HL-60 (cell line): ENCODE results near the gene IFT80.

Experiments used
- GABPA ChIP-seq: IDR thresholded peaks from 2 replicates; pipeline ENCODE4 v1.6.1; 2012; ENCODE audit warnings: low read depth
- POLR2AphosphoS5 ChIP-seq: IDR thresholded peaks from 2 replicates; pipeline ENCODE4 v1.6.1; 2012; ENCODE audit warnings: low read depth
- SPI1 ChIP-seq: IDR thresholded peaks from 2 replicates; pipeline ENCODE4 v1.6.1; 2012; ENCODE audit warnings: low read depth, mild to moderate bottlenecking, borderline replicate concordance
- TF ChIP-seq, protein P1 (sequence below): IDR thresholded peaks from one replicate; pipeline ENCODE4 v1.5.1; 2011; ENCODE audit warnings: low read length, control low read depth, inconsistent platforms; ENCODE audit not compliant: insufficient read depth
- TF ChIP-seq, protein P2 (sequence below): IDR thresholded peaks from 2 replicates; pipeline ENCODE4 v1.6.1; 2012; ENCODE audit warnings: low read depth; ENCODE audit not compliant: insufficient replicate concordance

DNA sequence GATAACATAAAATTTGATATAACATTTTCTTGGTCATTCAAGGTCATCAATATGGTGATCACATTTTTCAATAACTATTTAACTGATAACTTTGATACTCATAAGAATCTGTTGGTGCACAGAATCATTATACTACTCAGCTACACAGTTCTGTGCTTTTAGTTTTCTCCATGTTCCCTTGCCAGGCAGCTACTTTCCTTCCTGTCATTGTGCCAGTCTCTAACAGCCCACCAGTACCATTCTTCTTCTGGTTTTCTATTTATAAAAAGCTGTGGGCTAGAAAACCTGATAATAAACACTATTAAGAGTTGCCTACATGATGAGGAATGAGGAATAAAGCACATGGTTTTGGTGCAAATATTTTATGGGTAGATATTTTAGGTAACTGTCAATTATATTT is 96.2 kb downstream of the IFT80 start:
- TF ChIP-seq, protein P1, sequence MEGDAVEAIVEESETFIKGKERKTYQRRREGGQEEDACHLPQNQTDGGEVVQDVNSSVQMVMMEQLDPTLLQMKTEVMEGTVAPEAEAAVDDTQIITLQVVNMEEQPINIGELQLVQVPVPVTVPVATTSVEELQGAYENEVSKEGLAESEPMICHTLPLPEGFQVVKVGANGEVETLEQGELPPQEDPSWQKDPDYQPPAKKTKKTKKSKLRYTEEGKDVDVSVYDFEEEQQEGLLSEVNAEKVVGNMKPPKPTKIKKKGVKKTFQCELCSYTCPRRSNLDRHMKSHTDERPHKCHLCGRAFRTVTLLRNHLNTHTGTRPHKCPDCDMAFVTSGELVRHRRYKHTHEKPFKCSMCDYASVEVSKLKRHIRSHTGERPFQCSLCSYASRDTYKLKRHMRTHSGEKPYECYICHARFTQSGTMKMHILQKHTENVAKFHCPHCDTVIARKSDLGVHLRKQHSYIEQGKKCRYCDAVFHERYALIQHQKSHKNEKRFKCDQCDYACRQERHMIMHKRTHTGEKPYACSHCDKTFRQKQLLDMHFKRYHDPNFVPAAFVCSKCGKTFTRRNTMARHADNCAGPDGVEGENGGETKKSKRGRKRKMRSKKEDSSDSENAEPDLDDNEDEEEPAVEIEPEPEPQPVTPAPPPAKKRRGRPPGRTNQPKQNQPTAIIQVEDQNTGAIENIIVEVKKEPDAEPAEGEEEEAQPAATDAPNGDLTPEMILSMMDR, result no peak
- TF ChIP-seq, protein P2, sequence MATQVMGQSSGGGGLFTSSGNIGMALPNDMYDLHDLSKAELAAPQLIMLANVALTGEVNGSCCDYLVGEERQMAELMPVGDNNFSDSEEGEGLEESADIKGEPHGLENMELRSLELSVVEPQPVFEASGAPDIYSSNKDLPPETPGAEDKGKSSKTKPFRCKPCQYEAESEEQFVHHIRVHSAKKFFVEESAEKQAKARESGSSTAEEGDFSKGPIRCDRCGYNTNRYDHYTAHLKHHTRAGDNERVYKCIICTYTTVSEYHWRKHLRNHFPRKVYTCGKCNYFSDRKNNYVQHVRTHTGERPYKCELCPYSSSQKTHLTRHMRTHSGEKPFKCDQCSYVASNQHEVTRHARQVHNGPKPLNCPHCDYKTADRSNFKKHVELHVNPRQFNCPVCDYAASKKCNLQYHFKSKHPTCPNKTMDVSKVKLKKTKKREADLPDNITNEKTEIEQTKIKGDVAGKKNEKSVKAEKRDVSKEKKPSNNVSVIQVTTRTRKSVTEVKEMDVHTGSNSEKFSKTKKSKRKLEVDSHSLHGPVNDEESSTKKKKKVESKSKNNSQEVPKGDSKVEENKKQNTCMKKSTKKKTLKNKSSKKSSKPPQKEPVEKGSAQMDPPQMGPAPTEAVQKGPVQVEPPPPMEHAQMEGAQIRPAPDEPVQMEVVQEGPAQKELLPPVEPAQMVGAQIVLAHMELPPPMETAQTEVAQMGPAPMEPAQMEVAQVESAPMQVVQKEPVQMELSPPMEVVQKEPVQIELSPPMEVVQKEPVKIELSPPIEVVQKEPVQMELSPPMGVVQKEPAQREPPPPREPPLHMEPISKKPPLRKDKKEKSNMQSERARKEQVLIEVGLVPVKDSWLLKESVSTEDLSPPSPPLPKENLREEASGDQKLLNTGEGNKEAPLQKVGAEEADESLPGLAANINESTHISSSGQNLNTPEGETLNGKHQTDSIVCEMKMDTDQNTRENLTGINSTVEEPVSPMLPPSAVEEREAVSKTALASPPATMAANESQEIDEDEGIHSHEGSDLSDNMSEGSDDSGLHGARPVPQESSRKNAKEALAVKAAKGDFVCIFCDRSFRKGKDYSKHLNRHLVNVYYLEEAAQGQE, result no peak
- no peak for TF ChIP-seq POLR2AphosphoS5
- TF ChIP-seq GABPA, result no peak
- no peak for TF ChIP-seq SPI1
